A549 (cell line): ENCODE measurements around the gene DZIP3.

Experiments used
- BHLHE40 ChIP-seq: IDR thresholded peaks from 2 replicates; pipeline ENCODE4 v1.6.1; 2012; ENCODE audit warnings: low read depth, low read length, inconsistent platforms
- CBX8 ChIP-seq: fragments of 200-600 bp; sonication (generic); IDR thresholded peaks from 2 replicates; pipeline ENCODE4 v1.6.1; 2016
- EHMT2 ChIP-seq: fragments of 200-600 bp; sonication (generic); IDR thresholded peaks from 2 replicates; pipeline ENCODE4 v1.6.1; 2016; ENCODE audit warnings: antibody characterized with exemption, low read depth, mild to moderate bottlenecking, moderate library complexity
- EP300 ChIP-seq, 2 experiments: fragments of >200 bp; sonication (Bioruptor Twin); formaldehyde crosslinking; IDR thresholded peaks; 2 replicates in 1 of 2; 3 replicates in 1 of 2; pipeline ENCODE4 v1.6.1; 2016 to 2017
- ESRRA ChIP-seq: fragments of 150-350 bp; IDR thresholded peaks from 2 replicates; pipeline ENCODE4 v1.6.1; 2014; ENCODE audit warnings: mild to moderate bottlenecking, low read length, borderline replicate concordance
- JUN ChIP-seq, 2 experiments: fragments of >200 bp; sonication (Bioruptor Twin); formaldehyde crosslinking; IDR thresholded peaks; 2 replicates in 1 of 2; 3 replicates in 1 of 2; pipeline ENCODE4 v1.6.1; 2016 to 2017
- POLR2A ChIP-seq: IDR thresholded peaks from 2 replicates; pipeline ENCODE4 v1.6.1; 2012; ENCODE audit warnings: mild to moderate bottlenecking, low read length
- SMC3 ChIP-seq: fragments of >200 bp; sonication (Bioruptor Twin); formaldehyde crosslinking; IDR thresholded peaks from 3 replicates; pipeline ENCODE4 v1.6.1; 2018; ENCODE audit warnings: inconsistent platforms
- TF ChIP-seq, protein P1 (sequence below): fragments of >200 bp; sonication (Bioruptor Twin); formaldehyde crosslinking; IDR thresholded peaks from 3 replicates; pipeline ENCODE4 v1.5.1; 2016

DNA sequence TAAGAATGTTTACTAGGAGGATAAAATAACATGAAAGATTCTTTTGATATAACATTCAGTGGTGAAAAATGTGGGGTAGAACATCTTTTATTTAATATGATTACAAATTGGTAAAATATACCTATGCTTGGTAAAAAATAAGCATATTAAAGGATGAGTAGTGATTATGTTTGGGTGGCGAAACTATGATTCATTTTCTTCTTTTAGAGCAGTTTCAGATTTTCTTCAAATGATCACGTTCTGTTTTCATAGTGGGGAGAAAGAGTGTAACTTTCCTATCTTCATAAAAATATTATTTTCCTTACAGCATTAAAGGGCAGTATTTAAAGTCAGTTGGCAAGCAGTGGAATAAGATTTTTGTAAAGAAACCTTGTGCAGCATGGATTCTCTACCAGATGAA lies 15.5 kb downstream of the DZIP3 start:
- TF ChIP-seq POLR2A (no peak), JUN (IDR thresholded peaks at IDR 0.05) (no peak), ESRRA (no peak), EP300 (IDR thresholded peaks at IDR 0.05) (no peak), SMC3 (no peak), EHMT2 (no peak), CBX8 (no peak), BHLHE40 (no peak)
- TF ChIP-seq, protein P1, sequence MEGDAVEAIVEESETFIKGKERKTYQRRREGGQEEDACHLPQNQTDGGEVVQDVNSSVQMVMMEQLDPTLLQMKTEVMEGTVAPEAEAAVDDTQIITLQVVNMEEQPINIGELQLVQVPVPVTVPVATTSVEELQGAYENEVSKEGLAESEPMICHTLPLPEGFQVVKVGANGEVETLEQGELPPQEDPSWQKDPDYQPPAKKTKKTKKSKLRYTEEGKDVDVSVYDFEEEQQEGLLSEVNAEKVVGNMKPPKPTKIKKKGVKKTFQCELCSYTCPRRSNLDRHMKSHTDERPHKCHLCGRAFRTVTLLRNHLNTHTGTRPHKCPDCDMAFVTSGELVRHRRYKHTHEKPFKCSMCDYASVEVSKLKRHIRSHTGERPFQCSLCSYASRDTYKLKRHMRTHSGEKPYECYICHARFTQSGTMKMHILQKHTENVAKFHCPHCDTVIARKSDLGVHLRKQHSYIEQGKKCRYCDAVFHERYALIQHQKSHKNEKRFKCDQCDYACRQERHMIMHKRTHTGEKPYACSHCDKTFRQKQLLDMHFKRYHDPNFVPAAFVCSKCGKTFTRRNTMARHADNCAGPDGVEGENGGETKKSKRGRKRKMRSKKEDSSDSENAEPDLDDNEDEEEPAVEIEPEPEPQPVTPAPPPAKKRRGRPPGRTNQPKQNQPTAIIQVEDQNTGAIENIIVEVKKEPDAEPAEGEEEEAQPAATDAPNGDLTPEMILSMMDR, result no peak
